HCT116 (cell line): ENCODE data around the gene CES1. TPM values are rescaled to one million over a fixed set of nuclear protein-coding genes. Genes with fewer than 3 reads are reported as not detected.
"Not testable (repeated sequence)": the region's sequence is repeated elsewhere in the genome, so short reads cannot be mapped to it uniquely, and the experiment has no call there.

Experiments used
- ATAC-seq: fragments of 200-7000 bp; cut with Tn5 transposase; 2 replicates; pipeline ENCODE4 v1.9.1; 2020; ENCODE audit warnings: mild to moderate bottlenecking, moderate library complexity
- BruUV-seq: library from RNA; stranded (reverse); fragments of 400-500 nt; replicated peaks from 2 replicates; lab custom pipeline; 2021; lab: Mats Ljungman, UMichigan
- CTCF ChIA-PET: fragments of 300-600 bp; sonication (Branson Sonifier 250); formaldehyde crosslinking; loops from one replicate; lab custom pipeline; 2021; ENCODE audit warnings: antibody characterized with exemption; lab: Charles Lee
- POLR2A ChIA-PET: fragments of 300-600, 350-600 bp; sonication (Branson Sonifier 250); formaldehyde crosslinking; loops from one replicate; lab custom pipeline; 2021; ENCODE audit warnings: antibody characterized with exemption; lab: Charles Lee
- RAD21 ChIA-PET, 2 experiments: fragments of 300-600 bp; sonication (Branson Sonifier 250); formaldehyde crosslinking; loops; one replicate each; lab custom pipeline; 2023; ENCODE audit warnings: low total read pairs in 2 of 2; ENCODE audit not compliant: uncharacterized antibody in 2 of 2, unreplicated experiment in 2 of 2, low non-redundant PET in 1 of 2; lab: Charles Lee
- DNase-seq: peaks from one replicate; pipeline ENCODE4 v3.0.0-alpha.2; 2010; ENCODE audit warnings: low read depth, low spot score
- H2AFZ ChIP-seq: fragments of 200-600 bp; shearing (Covaris generic), sonication (generic); 2 replicates; pipeline ENCODE4 v1.6.1; 2017; ENCODE audit warnings: low read depth, mixed run types, mixed read lengths, antibody characterized with exemption, low read length; ENCODE audit not compliant: poor library complexity, severe bottlenecking
- H3K27ac ChIP-seq: 2 replicates; pipeline ENCODE4 v1.5.1; 2012; ENCODE audit warnings: low read depth, low read length
- H3K27me3 ChIP-seq: fragments of 200-600 bp; sonication (generic); 2 replicates; pipeline ENCODE4 v1.6.1; 2016; ENCODE audit warnings: mixed run types, low read length, mixed read lengths; ENCODE audit not compliant: insufficient read depth
- H3K36me3 ChIP-seq, 2 experiments: fragments of 200-500 bp in 1 of 2; fragments of 200-600 bp in 1 of 2; sonication (Bioruptor generic) in 1 of 2; sonication (generic) in 1 of 2; 2 replicates each; pipeline versions ENCODE4 v1.5.1 to v1.6.1; 2014 to 2016; ENCODE audit warnings: low read length in 2 of 2, inconsistent platforms in 1 of 2, mixed read lengths in 1 of 2, mixed run types in 1 of 2; ENCODE audit not compliant: insufficient read depth in 2 of 2, control insufficient read depth in 1 of 2
- H3K4me1 ChIP-seq, 2 experiments: fragments of 200-600 bp in 1 of 2; sonication (generic) in 1 of 2; 2 replicates each; pipeline versions ENCODE4 v1.5.1 to v1.6.1; 2012 to 2017; ENCODE audit warnings: low read length in 2 of 2, inconsistent platforms in 1 of 2, mild to moderate bottlenecking in 1 of 2, mixed read lengths in 1 of 2, mixed run types in 1 of 2, moderate library complexity in 1 of 2; ENCODE audit not compliant: insufficient read depth in 2 of 2, control insufficient read depth in 1 of 2
- H3K4me2 ChIP-seq: fragments of 200-600 bp; sonication (generic); 2 replicates; pipeline ENCODE4 v1.6.1; 2017; ENCODE audit warnings: mixed run types, low read length, mixed read lengths
- H3K4me3 ChIP-seq, 2 experiments: fragments of 200-600 bp in 1 of 2; sonication (generic) in 1 of 2; replicated peaks in 1 of 2; 2 replicates each; pipeline ENCODE4 v1.5.1; 2011 to 2016; ENCODE audit warnings: low read length in 2 of 2, control low read depth in 1 of 2, low read depth in 1 of 2, mild to moderate bottlenecking in 1 of 2, mixed read lengths in 1 of 2, mixed run types in 1 of 2
- H3K79me2 ChIP-seq: fragments of 200-600 bp; sonication (generic); 2 replicates; pipeline ENCODE4 v1.6.1; 2017; ENCODE audit warnings: mild to moderate bottlenecking, mixed run types, low read length, moderate library complexity, mixed read lengths; ENCODE audit not compliant: insufficient read depth
- H3K9ac ChIP-seq: fragments of 200-600 bp; sonication (generic); 2 replicates; pipeline ENCODE4 v1.6.1; 2016; ENCODE audit warnings: low read length, mixed read lengths
- H3K9me2 ChIP-seq: fragments of 200-600 bp; sonication (generic), shearing (Covaris generic); 2 replicates; pipeline ENCODE4 v1.6.1; 2017; ENCODE audit warnings: mixed run types, mild to moderate bottlenecking, moderate library complexity; ENCODE audit not compliant: insufficient read depth
- H3K9me3 ChIP-seq, 2 experiments: fragments of 200-500 bp in 1 of 2; fragments of 200-600 bp in 1 of 2; sonication (Bioruptor generic) in 1 of 2; sonication (generic) in 1 of 2; 2 replicates each; pipeline ENCODE4 v1.6.1; 2014 to 2017; ENCODE audit warnings: low read length in 2 of 2, mixed read lengths in 2 of 2, inconsistent platforms in 1 of 2, low read depth in 1 of 2, mild to moderate bottlenecking in 1 of 2, mixed run types in 1 of 2, moderate library complexity in 1 of 2; ENCODE audit not compliant: control insufficient read depth in 1 of 2, insufficient read depth in 1 of 2
- H4K20me1 ChIP-seq: fragments of 200-600 bp; sonication (generic), shearing (Covaris generic); 2 replicates; pipeline ENCODE4 v1.6.1; 2017; ENCODE audit warnings: mixed run types, mild to moderate bottlenecking, moderate library complexity; ENCODE audit not compliant: insufficient read depth
- CBX3 ChIP-seq: IDR thresholded peaks from 2 replicates; pipeline ENCODE4 v1.6.1; 2012; ENCODE audit warnings: low read depth
- EZH2phosphoT487 ChIP-seq: fragments of 200-600 bp; IDR thresholded peaks from 2 replicates; pipeline ENCODE4 v1.6.1; 2018; ENCODE audit warnings: antibody characterized with exemption, borderline replicate concordance
- POLR2AphosphoS5 ChIP-seq: IDR thresholded peaks from 2 replicates; pipeline ENCODE4 v1.6.1; 2011; ENCODE audit warnings: mild to moderate bottlenecking, low read depth, low read length, moderate library complexity
- RAD21 ChIP-seq: IDR thresholded peaks from 2 replicates; pipeline ENCODE4 v1.6.1; 2012; ENCODE audit warnings: low read depth, mild to moderate bottlenecking
- REST ChIP-seq: IDR thresholded peaks from 2 replicates; pipeline ENCODE4 v1.6.1; 2012; ENCODE audit warnings: low read depth
- SP1 ChIP-seq: IDR thresholded peaks from 2 replicates; pipeline ENCODE4 v1.6.1; 2012; ENCODE audit warnings: low read depth
- TCF7L2 ChIP-seq: IDR thresholded peaks from 2 replicates; pipeline ENCODE4 v1.7.0; 2011; ENCODE audit warnings: borderline replicate concordance, inconsistent platforms; ENCODE audit not compliant: insufficient read depth, insufficient read length; ENCODE audit errors: extremely low read depth
- intact Hi-C: fragments of 100-400 bp; cut with micrococcal nuclease; formaldehyde crosslinking; loops from 2 replicates; pipeline ENCODE4 v1.10.0; 2022
- total RNA-seq: library from RNA; stranded (reverse); gene quantifications from one replicate; pipeline ENCODE4 v1.2.1, GENCODE V29; 2021; ENCODE audit not compliant: unreplicated experiment

CES1 gene
- total RNA-seq, 1 experiment from 2014 or later = 1.8 TPM

- Histone ChIP-seq H2AFZ (no peak overlapping the region), H3K27me3 (peaks cover 69% of the 10 kb centered on the region), H4K20me1 (no peaks in the 10 kb centered on the region), H3K4me3 (no peak overlapping the region), H3K9me2 (no peaks in the 10 kb centered on the region), H3K36me3 (no peaks in the 10 kb centered on the region), H3K4me2 (no peak overlapping the region), H3K27ac (no peak overlapping the region), H3K9ac (no peak overlapping the region), H3K79me2 (no peaks in the 10 kb centered on the region), H3K4me1 (no peaks in the 10 kb centered on the region), H3K9me3 (no peaks in the 10 kb centered on the region)
- DNase-seq (no peak), ATAC-seq (no peak)
- ChIA-PET RAD21 (no interaction called here), POLR2A (no interaction called here), CTCF (no interaction called here)
- intact Hi-C loops = no loop called here
- no TSS peak for BruUV-seq
- no peak for TF ChIP-seq SP1
- TF ChIP-seq TCF7L2 = no peak
- TF ChIP-seq POLR2AphosphoS5 = no peak
- TF ChIP-seq REST = no peak
- no peak for TF ChIP-seq EZH2phosphoT487
- TF ChIP-seq CBX3 = no peak
- TF ChIP-seq RAD21 = no peak
Measured at GRCh38 chr16:55815320-55815719, 17.6 kb downstream of the CES1 start.

GRCh38 chr16:55814174-55814573 is 18.7 kb downstream of the CES1 start:
- intact Hi-C loops, ATAC-seq, H3K9me2 ChIP-seq, POLR2A ChIA-PET, H3K9me3 ChIP-seq, BruUV-seq, H3K9ac ChIP-seq, H3K4me3 ChIP-seq, DNase-seq, H3K4me2 ChIP-seq, H4K20me1 ChIP-seq, H3K36me3 ChIP-seq, CTCF ChIA-PET, H3K4me1 ChIP-seq, H2AFZ ChIP-seq, RAD21 ChIA-PET, H3K79me2 ChIP-seq, H3K27ac ChIP-seq: not testable (repeated sequence)
- H3K27me3 ChIP-seq = peaks cover 70% of the 10 kb centered on the region

- H3K36me3 ChIP-seq, POLR2A ChIA-PET, H3K4me1 ChIP-seq, H3K27ac ChIP-seq, H3K9me2 ChIP-seq, H3K9me3 ChIP-seq, H3K4me2 ChIP-seq, RAD21 ChIA-PET, H3K79me2 ChIP-seq, intact Hi-C loops, CTCF ChIA-PET, DNase-seq, H3K9ac ChIP-seq, H2AFZ ChIP-seq, ATAC-seq, H3K4me3 ChIP-seq, H4K20me1 ChIP-seq, BruUV-seq: not testable (repeated sequence)
- H3K27me3 ChIP-seq = peaks cover 69% of the 10 kb centered on the region
Measured at GRCh38 chr16:55813730-55814129, 19.2 kb downstream of the CES1 start.
